Gastrocnemius medialis (tissue), 4 donors: Measurements from ENCODE around the gene CAMTA1.

ENCODE experiments used
- POLR2A ChIP-seq, 2 donors: fragments of 450-650 bp; IDR thresholded peaks; one replicate each; pipeline ENCODE4 v1.6.1; 2017; ENCODE audit warnings: antibody characterized with exemption in 2 of 2, mild to moderate bottlenecking in 2 of 2, moderate library complexity in 2 of 2
- TF ChIP-seq, protein P1 (sequence below), 5 experiments: fragments of 450-650 bp in 3 of 5; fragments of 200-600 bp in 2 of 5; sonication (generic) in 2 of 5; IDR thresholded peaks in 4 of 5; conservative IDR thresholded peaks in 1 of 5; 1 replicate in 4 of 5; 2 replicates in 1 of 5; pipeline ENCODE4 v1.5.1; 2016 to 2019; ENCODE audit warnings: antibody characterized with exemption in 5 of 5, mild to moderate bottlenecking in 3 of 5, moderate library complexity in 3 of 5

DNA sequence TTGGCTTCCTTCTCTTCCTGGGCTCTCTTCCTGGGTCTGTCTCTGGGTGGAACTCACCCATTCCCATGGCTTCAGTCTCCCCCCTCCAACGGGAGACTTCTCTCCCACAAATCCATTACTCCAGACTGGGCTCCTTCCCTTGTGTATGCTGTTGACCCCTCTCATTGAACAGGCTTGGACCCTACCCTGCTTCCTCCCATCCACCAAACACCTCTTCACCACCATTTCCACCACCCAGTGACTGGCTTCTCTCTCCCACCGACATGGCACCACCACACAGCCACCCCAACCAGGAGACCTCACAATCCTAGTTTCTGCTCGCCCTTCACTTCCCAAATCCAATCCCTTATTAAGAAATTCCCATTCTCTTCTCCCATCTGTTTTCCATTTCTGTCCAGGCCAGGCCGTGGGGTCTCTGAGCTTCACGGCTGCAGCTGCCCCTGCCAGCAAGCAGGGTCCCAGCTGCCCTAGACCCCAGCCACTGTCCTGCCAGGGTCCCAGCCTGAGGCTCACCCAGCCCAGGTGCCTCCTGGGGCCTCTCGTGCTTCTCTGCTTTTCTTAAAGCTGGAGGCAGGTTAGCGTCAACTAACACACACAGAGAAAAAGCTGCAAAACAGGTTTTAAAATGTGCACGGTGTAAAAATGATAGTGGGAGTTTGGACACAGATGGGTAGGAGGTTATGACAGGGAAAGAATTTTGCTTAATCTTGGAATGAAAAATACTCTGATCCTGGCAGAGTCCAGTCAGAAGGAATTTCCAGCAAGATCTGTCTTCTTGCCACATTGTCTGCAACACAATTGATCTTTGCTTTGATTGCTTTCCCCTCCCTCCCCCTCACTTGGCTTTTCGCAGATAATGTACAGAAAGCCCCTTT, 602.0 kb downstream of the CAMTA1 start:
- TF ChIP-seq, protein P1, sequence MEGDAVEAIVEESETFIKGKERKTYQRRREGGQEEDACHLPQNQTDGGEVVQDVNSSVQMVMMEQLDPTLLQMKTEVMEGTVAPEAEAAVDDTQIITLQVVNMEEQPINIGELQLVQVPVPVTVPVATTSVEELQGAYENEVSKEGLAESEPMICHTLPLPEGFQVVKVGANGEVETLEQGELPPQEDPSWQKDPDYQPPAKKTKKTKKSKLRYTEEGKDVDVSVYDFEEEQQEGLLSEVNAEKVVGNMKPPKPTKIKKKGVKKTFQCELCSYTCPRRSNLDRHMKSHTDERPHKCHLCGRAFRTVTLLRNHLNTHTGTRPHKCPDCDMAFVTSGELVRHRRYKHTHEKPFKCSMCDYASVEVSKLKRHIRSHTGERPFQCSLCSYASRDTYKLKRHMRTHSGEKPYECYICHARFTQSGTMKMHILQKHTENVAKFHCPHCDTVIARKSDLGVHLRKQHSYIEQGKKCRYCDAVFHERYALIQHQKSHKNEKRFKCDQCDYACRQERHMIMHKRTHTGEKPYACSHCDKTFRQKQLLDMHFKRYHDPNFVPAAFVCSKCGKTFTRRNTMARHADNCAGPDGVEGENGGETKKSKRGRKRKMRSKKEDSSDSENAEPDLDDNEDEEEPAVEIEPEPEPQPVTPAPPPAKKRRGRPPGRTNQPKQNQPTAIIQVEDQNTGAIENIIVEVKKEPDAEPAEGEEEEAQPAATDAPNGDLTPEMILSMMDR (IDR thresholded peaks at IDR 0.05 in 4 of 5, conservative IDR thresholded peaks at IDR 0.05 in 1 of 5), result no peak
- TF ChIP-seq POLR2A (IDR thresholded peaks at IDR 0.05), result no peak
